ENCODE data around the gene MRPL40.

The MRPL40 gene

GRCh38 chr22:19451570-19451969 is 19.2 kb downstream of the MRPL40 start:
- TF ChIP-seq FOXP2 (optimal IDR thresholded peaks at IDR 0.05; ENCODE audit: borderline replicate concordance, extremely low read depth, extremely low read length, insufficient read depth) (no peak), SIN3A (IDR thresholded peaks at IDR 0.05; ENCODE audit: borderline replicate concordance, insufficient read depth, low read length) (no peak), POLR2AphosphoS5 (IDR thresholded peaks at IDR 0.05; ENCODE audit: low read depth, low read length) (no peak), REST (IDR thresholded peaks at IDR 0.05; ENCODE audit: insufficient read depth in 1 of 2, low read depth in 2 of 2, low read length in 2 of 2) (no peak), TAF1 (IDR thresholded peaks at IDR 0.05; ENCODE audit: borderline replicate concordance, insufficient read depth, low read length) (no peak)

GRCh38 chr22:19453718-19454117 is 21.4 kb downstream of the MRPL40 start:
- TF ChIP-seq SIN3A (IDR thresholded peaks at IDR 0.05; ENCODE audit: borderline replicate concordance, insufficient read depth, low read length) (no peak), FOXP2 (optimal IDR thresholded peaks at IDR 0.05; ENCODE audit: borderline replicate concordance, extremely low read depth, extremely low read length, insufficient read depth) (no peak)

GRCh38 chr22:19454156-19454555 is 21.8 kb downstream of the MRPL40 start:
- no peak for TF ChIP-seq SIN3A (IDR thresholded peaks at IDR 0.05; ENCODE audit: borderline replicate concordance, insufficient read depth, low read length)
- no peak for TF ChIP-seq REST (IDR thresholded peaks at IDR 0.05; ENCODE audit: insufficient read depth in 1 of 2, low read depth in 2 of 2, low read length in 2 of 2)
- no peak for TF ChIP-seq TAF1 (IDR thresholded peaks at IDR 0.05; ENCODE audit: borderline replicate concordance, insufficient read depth, low read length)
- TF ChIP-seq FOXP2 (optimal IDR thresholded peaks at IDR 0.05; ENCODE audit: borderline replicate concordance, extremely low read depth, extremely low read length, insufficient read depth): no peak
- no peak for TF ChIP-seq POLR2AphosphoS5 (IDR thresholded peaks at IDR 0.05; ENCODE audit: low read depth, low read length)

- no peak for TF ChIP-seq TAF1 (IDR thresholded peaks at IDR 0.05; ENCODE audit: borderline replicate concordance, insufficient read depth, low read length)
- no peak for TF ChIP-seq SIN3A (IDR thresholded peaks at IDR 0.05; ENCODE audit: borderline replicate concordance, insufficient read depth, low read length)
- TF ChIP-seq POLR2AphosphoS5 (IDR thresholded peaks at IDR 0.05; ENCODE audit: low read depth, low read length): no peak
- no peak for TF ChIP-seq FOXP2 (optimal IDR thresholded peaks at IDR 0.05; ENCODE audit: borderline replicate concordance, extremely low read depth, extremely low read length, insufficient read depth)
- no peak for TF ChIP-seq REST (IDR thresholded peaks at IDR 0.05; ENCODE audit: insufficient read depth in 1 of 2, low read depth in 2 of 2, low read length in 2 of 2)
Observed at GRCh38 chr22:19455033-19455432, 22.7 kb downstream of the MRPL40 start.

- TF ChIP-seq SIN3A (IDR thresholded peaks at IDR 0.05; ENCODE audit: borderline replicate concordance, insufficient read depth, low read length): no peak
- TF ChIP-seq POLR2AphosphoS5 (IDR thresholded peaks at IDR 0.05; ENCODE audit: low read depth, low read length): no peak
Observed at GRCh38 chr22:19455585-19456370, 23.4 kb downstream of the MRPL40 start.

- TF ChIP-seq POLR2AphosphoS5 (IDR thresholded peaks at IDR 0.05; ENCODE audit: low read depth, low read length) (no peak), SIN3A (IDR thresholded peaks at IDR 0.05; ENCODE audit: borderline replicate concordance, insufficient read depth, low read length) (no peak), TAF1 (IDR thresholded peaks at IDR 0.05; ENCODE audit: borderline replicate concordance, insufficient read depth, low read length) (no peak), FOXP2 (optimal IDR thresholded peaks at IDR 0.05; ENCODE audit: borderline replicate concordance, extremely low read depth, extremely low read length, insufficient read depth) (no peak)
Observed at GRCh38 chr22:19456541-19456940, 24.2 kb downstream of the MRPL40 start.

Data from PFSK-1 (cell line).